HG02938 (cell line): ENCODE measurements around the gene PTH2R.
"Not testable (repeated sequence)": the region's sequence is repeated elsewhere in the genome, so short reads cannot be mapped to it uniquely, and the experiment has no call there.

Experiments used
- ATAC-seq: cut with Tn5 transposase; IDR thresholded peaks from one replicate; pipeline ENCODE4 v1.9.1; 2021; ENCODE audit warnings: mild to moderate bottlenecking, moderate library complexity; ENCODE audit not compliant: unreplicated experiment

PTH2R gene

DNA sequence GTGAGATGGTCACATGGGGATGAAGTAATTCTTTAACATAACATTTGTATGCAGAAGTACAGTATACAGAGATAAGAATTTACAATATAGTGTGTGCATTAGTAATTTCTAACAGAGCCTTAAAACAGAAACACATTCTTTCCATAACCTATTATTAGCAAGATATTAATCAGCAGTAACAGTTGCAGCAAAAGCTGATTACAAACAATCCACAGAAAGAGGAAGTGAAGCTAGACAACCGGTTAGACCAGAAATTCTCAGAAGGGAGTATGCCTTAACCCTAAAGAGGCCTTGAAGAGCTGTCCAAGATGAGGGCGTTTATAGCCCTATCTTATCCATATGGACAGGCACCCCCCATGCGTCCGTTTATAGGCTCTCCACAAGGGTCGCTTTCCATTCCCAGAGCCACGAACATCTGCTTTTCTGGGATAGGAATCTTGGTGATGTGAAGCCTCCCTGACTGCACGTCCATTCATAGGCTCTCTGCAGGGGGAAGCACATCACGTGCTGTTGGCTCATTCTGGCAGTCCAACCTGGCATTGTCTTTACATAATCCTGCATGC lies 75.9 kb downstream of the PTH2R start:
- ATAC-seq, result not testable (repeated sequence)

DNA sequence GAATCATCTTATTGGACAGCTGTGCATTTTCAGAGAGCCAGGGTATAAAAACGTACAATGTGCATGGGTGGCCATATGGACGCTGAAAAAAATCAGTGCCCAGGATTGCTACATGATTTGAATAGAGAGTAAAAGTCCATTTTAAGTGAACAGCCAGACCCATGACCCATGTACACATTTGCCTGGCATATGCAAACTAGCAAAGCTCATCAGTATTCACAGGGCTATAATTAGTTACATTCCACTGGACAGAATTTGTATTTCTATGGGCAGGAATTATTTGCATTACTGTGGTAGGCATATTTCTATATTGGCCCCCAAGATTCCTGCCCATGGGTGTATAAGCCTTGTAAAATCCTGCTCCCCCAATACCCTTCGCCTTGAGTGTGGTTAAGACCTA lies 78.8 kb downstream of the PTH2R start:
- no peak for ATAC-seq

DNA sequence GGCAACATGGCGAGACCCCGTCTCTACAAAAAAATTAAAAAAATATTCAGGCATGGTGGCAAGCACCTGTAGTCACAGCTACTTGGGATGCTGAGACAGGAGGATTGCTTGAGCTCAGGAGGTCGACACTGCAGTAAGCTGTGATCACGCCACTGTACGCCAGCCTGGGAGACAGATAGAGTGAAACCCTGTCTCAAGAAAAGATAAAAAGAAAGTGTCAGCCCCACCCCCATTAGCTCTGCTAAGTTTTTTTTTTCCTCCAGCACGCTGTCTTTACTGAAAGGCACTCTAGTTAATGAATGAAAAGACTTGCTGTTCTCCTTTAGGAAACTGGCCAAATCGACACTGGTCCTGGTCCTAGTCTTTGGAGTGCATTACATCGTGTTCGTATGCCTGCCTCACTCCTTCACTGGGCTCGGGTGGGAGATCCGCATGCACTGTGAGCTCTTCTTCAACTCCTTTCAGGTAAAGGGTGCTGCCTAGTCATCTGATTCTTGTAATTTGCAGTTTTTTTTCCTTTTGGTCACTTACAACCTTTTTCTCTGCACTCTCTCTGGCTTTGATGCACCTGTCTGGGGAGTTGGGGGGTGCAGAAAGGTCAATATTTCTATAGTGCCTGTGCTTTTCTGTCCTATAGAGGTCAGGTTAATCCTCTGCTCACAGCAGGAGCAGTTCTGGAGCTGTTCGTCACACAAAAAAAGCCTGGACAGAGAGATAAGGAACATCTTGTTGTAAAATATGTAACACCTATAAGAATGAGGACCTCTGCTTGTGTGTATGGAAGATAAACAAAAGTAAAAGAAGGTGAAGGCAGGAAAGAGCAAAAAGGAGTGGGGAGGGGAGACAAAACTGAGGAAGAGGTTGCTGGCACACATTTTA lies 82.3 kb downstream of the PTH2R start:
- no peak for ATAC-seq

DNA sequence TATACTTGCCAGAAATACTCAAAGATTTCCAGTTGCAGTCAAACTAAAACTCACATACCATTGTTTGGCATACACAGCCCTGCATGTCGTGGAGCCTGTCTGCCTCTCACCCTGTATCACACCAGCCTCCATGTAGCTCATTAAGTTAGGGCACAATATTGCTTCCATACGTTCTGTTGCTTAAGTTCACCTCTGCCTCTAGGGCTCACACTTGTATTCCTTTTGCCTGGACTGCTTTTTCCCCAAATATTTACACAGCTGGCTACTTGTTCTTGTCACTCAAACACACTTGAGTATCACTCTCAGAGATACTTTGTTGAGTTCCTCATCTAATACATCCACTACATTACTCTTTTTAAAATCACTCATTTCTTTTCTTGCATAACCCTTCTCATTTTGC lies 83.1 kb downstream of the PTH2R start:
- ATAC-seq, result no peak

DNA sequence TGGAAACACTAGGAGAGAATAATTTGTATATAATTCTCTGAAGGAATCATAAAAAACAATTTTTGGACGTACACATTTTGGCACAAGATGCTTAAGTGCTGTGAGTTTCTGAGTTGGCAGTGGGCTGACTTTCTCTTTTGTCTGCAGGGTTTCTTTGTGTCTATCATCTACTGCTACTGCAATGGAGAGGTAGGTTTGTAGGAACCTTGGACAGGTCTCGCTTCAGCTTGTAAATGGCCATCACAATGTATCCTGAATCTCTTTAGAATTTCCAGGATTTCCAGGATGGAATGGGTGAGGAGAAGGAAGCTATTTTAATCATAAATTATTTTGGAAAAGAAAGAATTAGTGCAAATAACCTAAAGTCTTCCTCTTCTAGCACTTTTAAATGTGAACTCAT lies 83.9 kb downstream of the PTH2R start:
- ATAC-seq, result no peak

DNA sequence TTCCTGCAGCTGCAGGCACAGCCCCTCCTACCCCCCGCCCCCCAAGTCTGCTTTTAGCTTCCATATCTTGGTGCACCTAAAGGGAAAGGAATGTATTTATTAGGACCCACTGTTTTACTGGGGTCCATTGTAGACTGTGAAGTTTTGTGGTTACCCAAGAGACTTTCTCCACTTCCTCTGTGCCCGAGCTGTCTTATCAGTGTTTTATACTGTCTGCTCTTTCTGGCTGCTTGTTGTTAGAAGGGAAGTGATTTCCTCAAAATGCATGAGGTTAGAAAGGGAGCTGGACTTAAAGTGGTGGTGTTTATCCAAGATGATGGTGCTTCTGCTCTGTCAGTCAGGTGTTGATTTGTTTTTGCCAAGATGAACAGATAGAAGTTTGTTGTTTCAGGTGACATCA lies 85.0 kb downstream of the PTH2R start:
- ATAC-seq, result no peak

DNA sequence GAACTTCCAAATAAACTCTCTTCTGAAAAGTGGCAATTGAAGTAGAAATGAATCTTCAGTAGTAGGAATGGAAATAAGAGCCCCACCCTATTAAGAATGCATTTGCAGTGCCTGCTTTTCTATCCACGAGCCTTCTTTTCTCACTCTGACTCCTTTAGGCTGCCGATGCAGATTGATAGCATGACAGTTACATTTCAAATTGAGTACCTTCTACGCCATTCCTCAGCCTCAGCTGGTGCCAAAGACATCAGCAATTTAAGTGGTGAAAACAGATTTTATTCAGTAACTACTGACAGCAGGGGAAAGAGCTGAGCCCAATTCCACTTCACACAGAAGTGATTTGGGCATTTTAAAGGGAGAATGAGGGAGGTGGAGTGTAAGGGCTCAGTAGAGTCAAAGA lies 85.5 kb downstream of the PTH2R start:
- ATAC-seq, result no peak

DNA sequence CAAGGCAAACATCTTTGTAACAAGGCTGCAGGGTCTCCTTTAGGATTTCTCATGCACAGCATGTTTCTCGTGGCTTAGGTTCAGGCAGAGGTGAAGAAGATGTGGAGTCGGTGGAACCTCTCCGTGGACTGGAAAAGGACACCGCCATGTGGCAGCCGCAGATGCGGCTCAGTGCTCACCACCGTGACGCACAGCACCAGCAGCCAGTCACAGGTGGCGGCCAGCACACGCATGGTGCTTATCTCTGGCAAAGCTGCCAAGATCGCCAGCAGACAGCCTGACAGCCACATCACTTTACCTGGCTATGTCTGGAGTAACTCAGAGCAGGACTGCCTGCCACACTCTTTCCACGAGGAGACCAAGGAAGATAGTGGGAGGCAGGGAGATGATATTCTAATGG lies 86.6 kb downstream of the PTH2R start:
- ATAC-seq, result no peak

DNA sequence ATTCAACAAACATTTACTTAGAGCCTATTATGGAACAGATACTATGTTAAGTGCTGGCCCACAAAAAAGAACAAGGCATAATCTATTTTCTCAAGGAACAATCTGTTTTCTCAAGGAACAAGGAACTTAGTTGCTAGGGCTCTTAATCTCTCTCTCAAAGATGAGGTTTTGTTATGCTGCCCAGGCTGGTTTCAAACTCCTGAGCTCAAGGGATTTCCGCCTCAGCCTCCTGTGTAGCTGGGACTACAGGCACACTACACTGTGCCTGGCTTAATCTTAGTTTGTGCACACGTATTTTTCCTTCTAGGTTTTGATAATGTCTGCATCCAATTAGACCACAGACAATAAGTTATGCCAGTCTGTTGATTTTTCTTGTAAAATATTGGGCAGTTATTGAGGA lies 89.5 kb downstream of the PTH2R start:
- ATAC-seq, result no peak

DNA sequence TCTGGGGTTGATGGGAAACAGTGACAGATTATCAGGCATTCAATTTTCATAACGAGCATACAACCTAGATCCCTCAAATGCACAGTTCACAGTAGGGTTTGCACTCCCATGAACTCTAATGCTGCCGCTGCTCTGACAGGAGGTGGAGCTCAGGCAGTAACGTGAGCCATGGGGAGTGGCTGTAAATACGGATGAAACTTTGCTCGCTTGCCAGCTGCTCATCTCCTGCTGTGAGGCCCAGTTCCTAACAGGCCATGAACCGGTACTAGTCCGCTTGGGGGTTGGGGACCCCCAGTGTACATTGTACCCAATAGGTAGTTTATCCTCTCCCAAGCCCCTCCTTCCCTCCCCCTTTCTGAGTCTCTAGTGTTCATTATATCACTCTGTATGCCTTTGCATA lies 94.6 kb downstream of the PTH2R start:
- ATAC-seq, result no peak

DNA sequence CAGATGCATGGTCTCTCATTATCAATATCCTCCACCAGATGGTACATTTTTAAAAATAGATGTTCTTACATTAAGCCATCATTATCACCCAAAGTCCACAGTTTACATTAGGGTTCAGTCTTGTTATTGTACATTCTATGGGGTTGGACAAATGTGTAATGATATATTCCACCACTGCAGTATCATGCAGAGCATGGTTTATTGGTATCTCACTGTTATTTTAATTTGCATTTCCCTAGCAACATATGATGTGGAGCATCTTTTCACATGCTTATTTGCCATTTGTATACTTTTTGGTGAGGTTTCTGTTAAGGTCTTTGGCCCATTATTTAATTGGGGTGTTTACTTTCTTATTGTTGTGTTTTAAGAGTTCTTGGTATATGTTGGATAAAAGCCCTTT lies 95.7 kb downstream of the PTH2R start:
- ATAC-seq, result no peak

DNA sequence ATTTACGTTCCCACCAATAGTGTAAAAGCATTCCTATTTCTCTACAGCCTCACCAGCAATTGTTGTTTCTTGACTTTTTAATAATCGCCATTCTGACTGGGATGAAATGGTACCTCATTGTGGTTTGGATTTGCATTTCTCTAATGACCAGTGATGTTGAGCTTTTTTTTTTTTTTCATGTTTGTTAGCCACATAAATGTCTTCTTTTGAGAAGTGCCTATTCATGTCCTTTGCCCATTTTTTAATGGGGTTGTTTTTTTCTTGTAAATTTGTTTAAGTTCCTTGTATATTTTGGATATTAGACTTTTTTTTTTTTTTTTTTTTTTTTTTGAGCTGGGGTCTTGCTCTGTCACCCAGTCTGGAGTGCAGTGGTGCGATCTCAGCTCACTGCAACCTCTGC lies 98.8 kb downstream of the PTH2R start:
- not testable (repeated sequence) for ATAC-seq

DNA sequence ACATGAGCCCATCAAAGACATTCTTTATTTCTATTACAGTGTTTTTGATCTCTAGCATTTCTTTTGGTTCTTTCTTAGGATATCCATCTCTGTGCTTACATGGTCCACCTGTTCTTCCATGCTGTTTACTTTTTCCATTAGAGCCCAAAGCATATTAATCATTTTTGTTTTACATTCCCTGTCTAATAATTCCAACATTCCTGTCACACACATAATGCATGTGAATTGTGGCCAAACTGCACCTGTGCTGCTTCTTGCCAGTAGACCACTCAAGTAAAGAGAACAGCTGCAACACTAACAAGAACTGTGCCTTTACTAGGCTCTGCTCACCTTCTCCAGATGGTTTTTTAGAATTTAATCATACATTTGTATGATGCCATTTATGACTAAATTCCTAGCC lies 103.0 kb downstream of the PTH2R start:
- ATAC-seq, result no peak

DNA sequence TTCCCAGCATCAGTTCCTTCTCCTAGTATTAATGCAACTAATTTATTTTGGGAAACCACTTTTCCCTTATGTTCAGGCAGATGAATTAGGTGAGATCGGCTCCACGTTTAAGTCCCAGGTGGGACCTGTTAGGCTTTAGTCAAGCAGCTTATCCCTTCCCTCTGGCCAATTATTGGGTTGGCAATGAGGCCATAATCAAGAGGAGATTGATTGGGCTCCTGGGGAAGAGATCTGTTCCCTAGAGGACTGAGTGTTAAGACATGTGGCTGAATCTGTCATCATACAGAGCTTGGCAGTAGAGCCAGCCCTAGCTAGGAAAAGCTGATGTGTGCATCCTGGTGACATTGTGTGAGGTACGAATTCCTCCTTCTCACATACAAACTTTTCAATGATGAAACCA lies 104.4 kb downstream of the PTH2R start:
- no peak for ATAC-seq

DNA sequence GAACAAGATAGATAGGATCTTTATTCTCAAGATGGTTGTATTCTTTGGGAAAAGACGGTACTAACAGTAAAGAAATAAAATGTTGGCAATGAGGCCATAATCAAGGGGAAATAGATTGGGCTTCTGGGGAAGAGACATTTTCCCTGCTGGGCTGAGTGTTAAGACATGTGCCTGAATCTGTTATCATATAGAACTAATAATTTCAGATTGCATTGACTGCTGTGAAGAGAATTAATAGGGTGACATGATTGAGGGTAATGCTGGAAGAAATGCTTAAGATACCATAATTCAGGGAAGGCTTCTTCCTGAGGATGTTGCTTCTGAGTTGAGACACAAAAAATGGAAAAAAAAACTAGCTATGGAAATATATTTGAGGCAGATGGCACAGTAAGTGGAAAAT lies 105.0 kb downstream of the PTH2R start:
- no peak for ATAC-seq

DNA sequence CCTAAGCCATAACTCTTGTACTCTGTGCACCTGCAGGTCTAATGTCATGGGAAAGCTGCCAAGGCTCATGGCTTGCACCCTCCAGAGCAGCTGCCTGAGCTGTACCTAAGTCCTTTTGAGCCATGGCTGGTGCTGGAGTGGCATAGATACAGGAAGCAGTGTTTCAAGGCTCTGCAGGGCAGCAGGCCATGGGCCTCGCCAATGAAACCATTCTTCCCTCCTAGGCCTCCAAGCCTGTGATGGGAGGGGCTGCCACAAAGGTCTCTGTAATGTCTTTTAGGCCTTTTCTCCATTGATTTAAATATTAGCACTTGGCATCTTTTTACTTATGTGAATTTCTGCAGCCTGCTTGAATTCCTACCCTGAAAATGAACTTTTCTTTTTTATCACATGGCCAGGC lies 108.5 kb downstream of the PTH2R start:
- ATAC-seq, result no peak

DNA sequence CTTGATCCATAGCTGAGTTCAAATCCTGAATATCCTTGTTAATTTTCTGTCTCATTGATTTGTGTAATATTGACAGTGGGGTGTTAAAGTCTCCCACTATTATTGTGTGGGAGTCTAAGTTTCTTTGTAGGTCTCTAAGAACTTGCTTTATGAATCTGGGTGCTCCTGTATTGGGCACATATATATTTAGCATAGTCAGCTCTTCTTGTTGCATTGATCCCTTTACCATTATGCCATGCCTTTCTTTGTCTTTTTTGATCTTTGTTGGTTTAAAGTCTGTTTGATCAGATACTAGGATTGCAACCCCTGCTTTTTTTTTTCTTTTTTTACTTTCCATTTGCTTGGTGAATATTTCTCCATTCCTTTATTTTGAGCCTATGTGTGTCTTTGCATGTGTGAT lies 116.5 kb downstream of the PTH2R start:
- not testable (repeated sequence) for ATAC-seq

DNA sequence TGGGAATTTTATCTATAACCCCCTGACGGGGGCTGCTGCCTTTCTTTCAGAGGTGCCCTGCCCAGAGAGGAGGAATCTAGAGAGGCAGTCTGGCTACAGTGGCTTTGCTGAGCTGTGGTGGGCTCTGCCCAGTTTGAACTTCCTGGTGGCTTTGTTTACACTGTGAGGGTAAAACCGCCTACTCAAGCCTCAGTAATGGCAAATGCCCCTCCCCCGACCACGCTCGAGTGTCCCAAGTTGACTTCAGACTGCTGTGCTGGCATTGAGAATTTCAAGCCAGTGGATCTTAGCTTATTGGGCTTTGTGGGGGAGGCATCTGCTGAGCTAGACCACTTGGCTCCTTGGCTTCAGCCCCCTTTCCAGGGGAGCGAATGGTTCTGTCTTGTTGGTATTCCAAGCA lies 118.6 kb downstream of the PTH2R start:
- not testable (repeated sequence) for ATAC-seq

DNA sequence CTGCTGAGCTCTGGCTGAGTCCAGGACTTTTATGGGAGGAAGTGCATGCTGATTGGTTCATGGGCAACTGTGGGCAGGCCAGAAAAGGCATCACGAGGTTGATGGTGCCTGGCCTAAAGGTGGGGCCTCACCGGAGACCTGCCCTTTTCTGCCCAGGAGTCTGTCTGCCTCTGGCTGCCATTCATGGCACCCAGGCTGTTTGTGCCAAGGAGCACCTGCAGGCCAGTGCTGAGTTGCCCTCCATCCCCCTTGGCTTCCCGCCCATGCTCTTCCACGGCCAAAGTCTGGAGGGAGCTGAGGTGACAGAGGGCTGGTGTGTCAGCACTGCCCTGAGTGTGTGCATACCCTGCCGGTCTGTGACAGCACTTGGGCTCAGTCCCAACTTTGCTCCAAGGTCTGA lies 123.2 kb downstream of the PTH2R start:
- no peak for ATAC-seq

DNA sequence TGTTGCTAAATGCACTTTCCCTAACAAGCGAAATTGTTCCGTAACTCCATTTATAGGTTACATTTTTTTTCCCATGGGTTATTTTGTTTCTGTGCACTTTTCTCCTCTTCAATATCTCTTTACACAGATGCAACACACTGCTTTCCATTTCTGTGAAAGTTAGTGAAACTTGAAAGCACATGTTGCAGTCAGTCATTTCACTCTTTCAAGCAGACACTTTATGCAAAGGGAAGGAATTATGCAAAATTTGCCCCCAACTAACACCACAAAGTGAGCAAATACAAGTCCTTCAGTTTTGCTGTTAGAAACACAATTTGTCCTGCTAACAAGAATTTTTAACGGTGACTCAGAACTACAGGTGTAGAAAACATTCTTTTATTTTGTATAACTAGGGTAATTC lies 124.8 kb downstream of the PTH2R start:
- ATAC-seq, result peak; percentile 66

DNA sequence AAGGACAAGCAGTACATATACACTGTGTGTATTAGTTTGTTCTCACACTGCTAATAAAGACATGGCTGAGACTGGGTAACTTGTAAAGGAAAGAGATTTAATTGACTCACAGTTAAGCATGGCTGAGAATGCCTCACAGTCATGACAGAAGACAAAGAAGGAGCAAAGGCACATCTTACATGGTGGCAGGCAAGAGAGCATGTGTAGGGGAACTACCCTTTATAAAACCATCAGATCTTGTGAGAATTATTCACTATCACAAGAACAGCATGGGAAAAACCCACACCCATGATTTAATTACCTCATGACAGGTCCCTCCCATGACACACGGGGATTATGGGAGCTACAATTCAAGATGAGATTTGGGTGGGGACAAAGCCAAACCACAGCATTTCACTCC lies 129.0 kb downstream of the PTH2R start:
- not testable (repeated sequence) for ATAC-seq

DNA sequence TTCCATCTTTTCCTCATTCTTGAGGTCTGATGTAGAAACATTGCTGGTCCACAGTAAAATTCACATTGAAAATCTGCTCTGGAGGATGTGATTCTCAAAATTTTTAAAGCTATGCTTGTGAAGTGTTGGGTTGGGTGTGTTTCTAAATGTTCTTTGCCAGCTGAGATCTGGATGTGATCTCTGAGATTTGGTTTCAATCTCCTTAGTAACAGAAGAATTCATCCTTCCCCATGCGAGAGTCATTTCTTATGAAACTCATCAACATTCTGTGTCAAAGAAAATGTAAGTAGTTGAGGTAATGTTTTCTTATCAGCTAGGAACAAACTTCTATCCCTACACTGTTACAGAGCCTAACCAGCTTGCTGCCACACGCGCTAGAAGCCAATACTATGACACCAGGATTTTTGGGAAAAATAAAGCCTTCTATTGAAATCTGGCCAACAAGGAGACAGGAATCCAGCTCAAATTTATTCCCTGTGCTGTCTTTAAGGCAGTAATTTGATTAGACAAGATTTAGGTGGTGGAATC lies 134.9 kb downstream of the PTH2R start:
- no peak for ATAC-seq
